ENCODE measurements around the gene BLVRB. TPM values are rescaled to one million over a fixed set of nuclear protein-coding genes. Genes with fewer than 3 reads are reported as not detected.

BLVRB gene
- total RNA-seq, 1 experiment from 2014 or later: 113 TPM

DNA sequence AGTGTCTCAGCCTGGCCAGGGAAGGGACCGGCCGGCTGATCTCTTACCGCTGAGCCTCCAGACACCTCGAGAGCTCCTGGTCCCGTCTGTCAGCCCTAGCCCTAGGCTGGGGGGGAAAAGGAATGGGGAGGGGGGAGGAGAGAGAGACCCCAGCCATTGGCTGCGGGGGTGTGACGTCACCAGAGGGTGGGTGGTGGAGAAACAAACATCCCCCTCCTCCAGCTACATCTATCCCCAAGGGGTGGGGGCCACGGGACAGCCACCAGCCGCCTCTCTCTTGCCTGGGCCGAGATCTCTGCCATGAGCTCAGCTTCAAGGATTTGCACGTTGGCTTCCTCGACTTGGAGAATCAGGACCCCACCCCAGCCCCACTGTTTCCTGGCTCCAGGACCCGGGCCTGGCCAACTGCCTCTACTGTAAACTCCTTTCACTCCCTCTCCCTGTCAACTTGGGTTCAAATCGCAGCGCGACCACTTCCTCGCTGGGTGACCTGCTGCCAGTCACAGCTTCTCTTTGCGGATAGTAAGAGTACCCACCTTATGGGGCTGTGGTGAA lies 52.2 kb downstream of the BLVRB start, which contains the start of gene PRX:
Gene PRX (minus strand): TSS at position 88 of the 555 bp plus-strand sequence. CDS start 5,446 bp downstream, outside the sequence.
- ChIA-PET CTCF (no interaction called here), POLR2A (interaction anchor here (1.5 to 4.8 kb wide), 3 partner anchors 7 to 20 kb away, joined by 3 to 23 read pairs (median 14); partner anchors contain the start of gene SERTAD1), RAD21 (ENCODE audit: low non-redundant PET in 1 of 2, low total read pairs in 2 of 2, uncharacterized antibody in 2 of 2, unreplicated experiment in 2 of 2) (no interaction called here)
- Histone ChIP-seq H4K20me1 (ENCODE audit: insufficient read depth) (no peaks in the 10 kb centered on the region), H3K36me3 (ENCODE audit: control insufficient read depth in 1 of 2, insufficient read depth in 2 of 2, low read length in 2 of 2) (no peaks in the 10 kb centered on the region), H3K27ac (ENCODE audit: low read depth, low read length) (no peak within 1 kb of the TSS; the same call in 1 of the 2 replicates), H3K4me1 (ENCODE audit: control insufficient read depth in 1 of 2, insufficient read depth in 2 of 2, low read length in 2 of 2) (peaks cover 41 to 71% of the 10 kb centered on the region in 2 experiments), H3K27me3 (ENCODE audit: insufficient read depth, low read length) (no peaks in the 10 kb centered on the region), H2AFZ (ENCODE audit: low read depth, low read length, poor library complexity, severe bottlenecking) (no peak within 1 kb of the TSS), H3K4me3 (replicated peaks in 1 of 2; ENCODE audit: low read depth in 1 of 2, low read length in 2 of 2) (no peak within 1 kb of the TSS), H3K79me2 (ENCODE audit: insufficient read depth, low read length) (no peaks in the 10 kb centered on the region), H3K9me2 (ENCODE audit: insufficient read depth) (no peaks in the 10 kb centered on the region), H3K9ac (ENCODE audit: low read length) (0 out of 2 replicates have a peak within 1 kb of the TSS, but pooled peaks have one; percentile 62), H3K9me3 (ENCODE audit: control insufficient read depth in 1 of 2, insufficient read depth in 1 of 2, low read depth in 1 of 2, low read length in 2 of 2) (no peaks in the 10 kb centered on the region), H3K4me2 (ENCODE audit: low read length) (peak within 1 kb of the TSS; percentile 87; the same call in 1 of the 2 replicates)
- intact Hi-C loops (cut with micrococcal nuclease): no loop called here
- no peak for TF ChIP-seq FOSL1 (IDR thresholded peaks at IDR 0.05; ENCODE audit: low read depth)
- DNase-seq (ENCODE audit: low read depth, low spot score): no peak
- BruUV-seq (replicated peaks): no TSS peak
- no peak for ATAC-seq

DNA sequence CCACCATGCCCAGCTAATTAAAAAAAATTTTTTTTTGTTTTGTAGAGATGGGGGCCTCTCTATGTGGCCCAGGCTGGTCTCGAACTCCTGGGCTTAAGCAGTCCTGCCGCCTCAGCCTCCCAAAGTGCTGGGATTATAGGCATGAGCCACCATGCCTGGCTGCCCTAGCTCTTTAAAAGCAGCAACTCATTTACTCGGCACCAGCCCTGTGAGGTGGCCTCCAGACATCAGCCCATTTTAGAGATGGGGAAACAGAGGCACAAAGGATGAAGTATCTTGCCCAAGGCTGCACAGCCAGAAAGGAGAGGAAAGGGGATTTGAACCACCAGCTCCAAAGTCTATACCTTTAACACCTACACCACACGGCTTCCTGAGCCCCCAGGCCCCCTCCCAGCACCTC lies 52.7 kb downstream of the BLVRB start:
- H3K9me3 ChIP-seq (ENCODE audit: control insufficient read depth in 1 of 2, insufficient read depth in 1 of 2, low read depth in 1 of 2, low read length in 2 of 2): no peaks in the 10 kb centered on the region
- ChIA-PET POLR2A (interaction anchor here (1.1 to 4.8 kb wide), 3 partner anchors 8 to 21 kb away, joined by 3 to 14 read pairs (median 5); partner anchors contain the start of gene SERTAD1), RAD21 (ENCODE audit: low non-redundant PET in 1 of 2, low total read pairs in 2 of 2, uncharacterized antibody in 2 of 2, unreplicated experiment in 2 of 2) (no interaction called here), CTCF (interaction anchor here (1.1 kb wide), 1 partner anchor 8 kb away, joined by 3 read pairs; no protein-coding TSS in a partner anchor)
- no peak overlapping the region for H3K27ac ChIP-seq (ENCODE audit: low read depth, low read length)
- H3K4me1 ChIP-seq (ENCODE audit: control insufficient read depth in 1 of 2, insufficient read depth in 2 of 2, low read length in 2 of 2): peaks cover 41 to 70% of the 10 kb centered on the region in 2 experiments
- H3K79me2 ChIP-seq (ENCODE audit: insufficient read depth, low read length): no peaks in the 10 kb centered on the region
- intact Hi-C loops (cut with micrococcal nuclease): no loop called here
- no peak overlapping the region for H3K9ac ChIP-seq (ENCODE audit: low read length)
- TF ChIP-seq CEBPB (IDR thresholded peaks at IDR 0.05; ENCODE audit: low read depth) (no peak), JUND (IDR thresholded peaks at IDR 0.05) (no peak), TCF7L2 (IDR thresholded peaks at IDR 0.05; ENCODE audit: borderline replicate concordance, extremely low read depth, insufficient read depth, insufficient read length) (no peak), SRF (IDR thresholded peaks at IDR 0.05; ENCODE audit: low read depth) (no peak), POLR2A (IDR thresholded peaks at IDR 0.05; ENCODE audit: borderline replicate concordance, extremely low read depth, insufficient read depth, insufficient read length) (no peak), EGR1 (IDR thresholded peaks at IDR 0.05; ENCODE audit: low read depth) (no peak), SP1 (IDR thresholded peaks at IDR 0.05; ENCODE audit: low read depth) (no peak)
- TF ChIP-seq, protein P1, sequence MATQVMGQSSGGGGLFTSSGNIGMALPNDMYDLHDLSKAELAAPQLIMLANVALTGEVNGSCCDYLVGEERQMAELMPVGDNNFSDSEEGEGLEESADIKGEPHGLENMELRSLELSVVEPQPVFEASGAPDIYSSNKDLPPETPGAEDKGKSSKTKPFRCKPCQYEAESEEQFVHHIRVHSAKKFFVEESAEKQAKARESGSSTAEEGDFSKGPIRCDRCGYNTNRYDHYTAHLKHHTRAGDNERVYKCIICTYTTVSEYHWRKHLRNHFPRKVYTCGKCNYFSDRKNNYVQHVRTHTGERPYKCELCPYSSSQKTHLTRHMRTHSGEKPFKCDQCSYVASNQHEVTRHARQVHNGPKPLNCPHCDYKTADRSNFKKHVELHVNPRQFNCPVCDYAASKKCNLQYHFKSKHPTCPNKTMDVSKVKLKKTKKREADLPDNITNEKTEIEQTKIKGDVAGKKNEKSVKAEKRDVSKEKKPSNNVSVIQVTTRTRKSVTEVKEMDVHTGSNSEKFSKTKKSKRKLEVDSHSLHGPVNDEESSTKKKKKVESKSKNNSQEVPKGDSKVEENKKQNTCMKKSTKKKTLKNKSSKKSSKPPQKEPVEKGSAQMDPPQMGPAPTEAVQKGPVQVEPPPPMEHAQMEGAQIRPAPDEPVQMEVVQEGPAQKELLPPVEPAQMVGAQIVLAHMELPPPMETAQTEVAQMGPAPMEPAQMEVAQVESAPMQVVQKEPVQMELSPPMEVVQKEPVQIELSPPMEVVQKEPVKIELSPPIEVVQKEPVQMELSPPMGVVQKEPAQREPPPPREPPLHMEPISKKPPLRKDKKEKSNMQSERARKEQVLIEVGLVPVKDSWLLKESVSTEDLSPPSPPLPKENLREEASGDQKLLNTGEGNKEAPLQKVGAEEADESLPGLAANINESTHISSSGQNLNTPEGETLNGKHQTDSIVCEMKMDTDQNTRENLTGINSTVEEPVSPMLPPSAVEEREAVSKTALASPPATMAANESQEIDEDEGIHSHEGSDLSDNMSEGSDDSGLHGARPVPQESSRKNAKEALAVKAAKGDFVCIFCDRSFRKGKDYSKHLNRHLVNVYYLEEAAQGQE (IDR thresholded peaks at IDR 0.05; ENCODE audit: low read depth): no peak
- TF ChIP-seq, protein P2, sequence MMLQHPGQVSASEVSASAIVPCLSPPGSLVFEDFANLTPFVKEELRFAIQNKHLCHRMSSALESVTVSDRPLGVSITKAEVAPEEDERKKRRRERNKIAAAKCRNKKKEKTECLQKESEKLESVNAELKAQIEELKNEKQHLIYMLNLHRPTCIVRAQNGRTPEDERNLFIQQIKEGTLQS (IDR thresholded peaks at IDR 0.05): no peak
- H2AFZ ChIP-seq (ENCODE audit: low read depth, low read length, poor library complexity, severe bottlenecking): no peak overlapping the region
- no peaks in the 10 kb centered on the region for H3K9me2 ChIP-seq (ENCODE audit: insufficient read depth)
- no peaks in the 10 kb centered on the region for H4K20me1 ChIP-seq (ENCODE audit: insufficient read depth)
- no peaks in the 10 kb centered on the region for H3K27me3 ChIP-seq (ENCODE audit: insufficient read depth, low read length)
- ATAC-seq (no peak), DNase-seq (ENCODE audit: low read depth, low spot score) (no peak)
- H3K4me3 ChIP-seq (replicated peaks in 1 of 2; ENCODE audit: low read depth in 1 of 2, low read length in 2 of 2): no peak overlapping the region
- H3K4me2 ChIP-seq (ENCODE audit: low read length): no peak overlapping the region
- no peaks in the 10 kb centered on the region for H3K36me3 ChIP-seq (ENCODE audit: control insufficient read depth in 1 of 2, insufficient read depth in 2 of 2, low read length in 2 of 2)
- BruUV-seq (replicated peaks): no TSS peak
